Neural cell (in vitro differentiated cells): ENCODE results near the gene SKI.

Experiments
- CTCF ChIP-seq: fragments of 450-650 bp; IDR thresholded peaks from 2 replicates; pipeline ENCODE4 v1.5.1; 2014; ENCODE audit warnings: antibody characterized with exemption, mild to moderate bottlenecking, moderate library complexity; ENCODE audit not compliant: poor library complexity, severe bottlenecking
- EP300 ChIP-seq: fragments of 450-650 bp; conservative IDR thresholded peaks from 2 replicates; pipeline ENCODE4 v1.6.1; 2014; ENCODE audit warnings: antibody characterized with exemption, mild to moderate bottlenecking, moderate library complexity; ENCODE audit not compliant: poor library complexity, severe bottlenecking
- EZH2 ChIP-seq: fragments of 200-600, 300-800 bp; shearing (Covaris generic), sonication (generic); IDR thresholded peaks from 2 replicates; pipeline ENCODE4 v1.6.1; 2014; ENCODE audit warnings: antibody characterized with exemption, low read length, borderline replicate concordance, mild to moderate bottlenecking; ENCODE audit not compliant: insufficient read depth, poor library complexity, severe bottlenecking
- MXI1 ChIP-seq: fragments of 450-650 bp; conservative IDR thresholded peaks from 2 replicates; pipeline ENCODE4 v1.6.1; 2014; ENCODE audit warnings: antibody characterized with exemption, mild to moderate bottlenecking; ENCODE audit not compliant: poor library complexity, severe bottlenecking
- RAD21 ChIP-seq: fragments of 450-650 bp; conservative IDR thresholded peaks from 2 replicates; pipeline ENCODE4 v1.6.1; 2014; ENCODE audit warnings: antibody characterized with exemption, mild to moderate bottlenecking, moderate library complexity
- REST ChIP-seq: IDR thresholded peaks from 2 replicates; pipeline ENCODE4 v1.6.1; 2012; ENCODE audit warnings: borderline replicate concordance
- TAF1 ChIP-seq: IDR thresholded peaks from 2 replicates; pipeline ENCODE4 v1.6.1; 2012; ENCODE audit warnings: low read depth

- no peak for TF ChIP-seq EP300
- no peak for TF ChIP-seq MXI1
- TF ChIP-seq EZH2 = no peak
- no peak for TF ChIP-seq RAD21
- no peak for TF ChIP-seq CTCF
- no peak for TF ChIP-seq TAF1
- no peak for TF ChIP-seq REST
These were observed 12.0 kb upstream of the SKI start for GRCh38 chr1:2215909-2216766.
